HL-60 (cell line): ENCODE results near the gene EFEMP2.

Experiments
- CTCF ChIP-seq: IDR thresholded peaks from one replicate; pipeline ENCODE4 v1.5.1; 2011; ENCODE audit warnings: low read length, control low read depth, inconsistent platforms; ENCODE audit not compliant: insufficient read depth
- POLR2AphosphoS5 ChIP-seq: IDR thresholded peaks from 2 replicates; pipeline ENCODE4 v1.6.1; 2012; ENCODE audit warnings: low read depth
- REST ChIP-seq: IDR thresholded peaks from 2 replicates; pipeline ENCODE4 v1.6.1; 2012; ENCODE audit warnings: low read depth; ENCODE audit not compliant: insufficient replicate concordance

GRCh38 chr11:65891219-65892136, 18.9 kb upstream of the EFEMP2 start:
- TF ChIP-seq CTCF, result no peak
- no peak; the same call in 1 of the 2 replicates for TF ChIP-seq POLR2AphosphoS5
- no peak for TF ChIP-seq REST
